GM12878 (cell line): ENCODE data around the gene PSMD13.

Experiments used
- CTCF ChIP-seq, 3 experiments: IDR thresholded peaks in 2 of 3; conservative IDR thresholded peaks in 1 of 3; 2 replicates each; pipeline ENCODE4 v1.5.1; 2011; ENCODE audit warnings: low read depth in 3 of 3, low read length in 3 of 3, mild to moderate bottlenecking in 3 of 3, control low read depth in 2 of 3, moderate library complexity in 2 of 3, inconsistent platforms in 1 of 3, mixed read lengths in 1 of 3; ENCODE audit not compliant: control insufficient read depth in 2 of 3, insufficient read depth in 1 of 3; ENCODE audit errors: extremely low read depth in 1 of 3
- POLR2AphosphoS2 ChIP-seq: IDR thresholded peaks from 2 replicates; pipeline ENCODE4 v1.6.1; 2011; ENCODE audit warnings: low read depth, mild to moderate bottlenecking, low read length, improper control_type of control experiment, moderate library complexity
- TAF1 ChIP-seq: IDR thresholded peaks from 2 replicates; pipeline ENCODE4 v1.6.1; 2011; ENCODE audit warnings: mild to moderate bottlenecking, low read depth, low read length, borderline replicate concordance

DNA sequence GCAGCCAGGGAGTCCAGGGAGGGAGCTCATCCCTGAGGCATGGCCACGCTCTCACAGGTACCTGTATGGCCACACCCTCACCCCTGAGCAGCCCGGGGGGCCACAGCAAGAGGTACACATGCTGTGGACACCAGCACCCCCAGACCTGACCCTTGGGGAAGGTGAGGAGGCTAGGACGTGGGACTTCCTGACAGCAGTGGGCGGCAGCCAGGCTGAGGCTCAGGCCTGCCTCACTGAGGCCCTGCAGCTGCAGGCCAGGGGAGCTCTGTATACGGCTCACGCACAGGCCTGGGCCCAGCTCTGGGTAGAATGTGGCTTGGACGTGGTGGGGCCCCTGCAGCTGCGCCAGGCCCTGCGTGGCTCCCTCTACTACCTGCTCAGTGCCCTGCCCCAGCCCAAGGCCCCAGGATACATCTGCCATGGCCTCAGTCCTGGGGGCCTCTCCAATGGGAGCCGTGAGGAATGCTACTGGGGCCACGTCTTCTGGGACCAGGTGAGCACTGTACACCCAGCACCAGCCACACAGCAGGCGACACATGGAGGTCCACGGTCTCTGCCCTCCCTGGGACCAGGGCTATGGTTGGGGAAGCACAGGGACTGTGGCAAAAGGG, 54.0 kb downstream of the PSMD13 start:
- no peak for TF ChIP-seq POLR2AphosphoS2
- TF ChIP-seq TAF1 = no peak
- TF ChIP-seq CTCF (IDR thresholded peaks at IDR 0.05 in 2 of 3, conservative IDR thresholded peaks at IDR 0.05 in 1 of 3; ENCODE audit: control insufficient read depth in 2 of 3, extremely low read depth in 1 of 3, insufficient read depth in 1 of 3, low read depth in 3 of 3, low read length in 3 of 3) = no peak
